Measurements from ENCODE around the gene N4BP2L1.

The N4BP2L1 gene

GRCh38 chr13:32432856-32433255 is 4.9 kb upstream of the N4BP2L1 start:
- in situ Hi-C loops (cut with MboI; ENCODE audit: low sequenced_read_pairs) = no loop called here

GRCh38 chr13:32431361-32431760 is 3.4 kb upstream of the N4BP2L1 start:
- in situ Hi-C loops (cut with MboI; ENCODE audit: low sequenced_read_pairs) = no loop called here

- in situ Hi-C loops (cut with MboI; ENCODE audit: low sequenced_read_pairs) = no loop called here
Measured at GRCh38 chr13:32430018-32430747, 2.3 kb upstream of the N4BP2L1 start.

- in situ Hi-C loops (cut with MboI; ENCODE audit: low sequenced_read_pairs) = no loop called here
Measured at GRCh38 chr13:32429433-32429909, 1.5 kb upstream of the N4BP2L1 start.

- in situ Hi-C loops (cut with MboI; ENCODE audit: low sequenced_read_pairs) = no loop called here
Measured at GRCh38 chr13:32428581-32429432, 877 bp upstream of the N4BP2L1 start.

GRCh38 chr13:32426990-32427851 is 709 bp downstream of the N4BP2L1 start:
- in situ Hi-C loops (cut with MboI; ENCODE audit: low sequenced_read_pairs) = no loop called here

GRCh38 chr13:32426191-32426989 is 1.5 kb downstream of the N4BP2L1 start:
- in situ Hi-C loops (cut with MboI; ENCODE audit: low sequenced_read_pairs) = no loop called here

GRCh38 chr13:32425158-32425557 is 2.8 kb downstream of the N4BP2L1 start:
- in situ Hi-C loops (cut with MboI; ENCODE audit: low sequenced_read_pairs) = no loop called here

- in situ Hi-C loops (cut with MboI; ENCODE audit: low sequenced_read_pairs) = no loop called here
Measured at GRCh38 chr13:32423592-32423991, 4.3 kb downstream of the N4BP2L1 start.

- in situ Hi-C loops (cut with MboI; ENCODE audit: low sequenced_read_pairs) = no loop called here
Measured at GRCh38 chr13:32419862-32420261, 8.1 kb downstream of the N4BP2L1 start.

- in situ Hi-C loops (cut with MboI; ENCODE audit: low sequenced_read_pairs) = no loop called here
Measured at GRCh38 chr13:32417995-32418394, 9.9 kb downstream of the N4BP2L1 start.

GRCh38 chr13:32415019-32415418 is 12.9 kb downstream of the N4BP2L1 start:
- in situ Hi-C loops (cut with MboI; ENCODE audit: low sequenced_read_pairs) = no loop called here

- in situ Hi-C loops (cut with MboI; ENCODE audit: low sequenced_read_pairs) = no loop called here
Measured at GRCh38 chr13:32414580-32414979, 13.3 kb downstream of the N4BP2L1 start.

GRCh38 chr13:32413284-32413683 is 14.6 kb downstream of the N4BP2L1 start:
- in situ Hi-C loops (cut with MboI; ENCODE audit: low sequenced_read_pairs) = no loop called here

GRCh38 chr13:32409561-32410421 is 18.1 kb downstream of the N4BP2L1 start:
- in situ Hi-C loops (cut with MboI; ENCODE audit: low sequenced_read_pairs) = no loop called here

- in situ Hi-C loops (cut with MboI; ENCODE audit: low sequenced_read_pairs) = no loop called here
Measured at GRCh38 chr13:32409001-32409313, 19.0 kb downstream of the N4BP2L1 start.

- in situ Hi-C loops (cut with MboI; ENCODE audit: low sequenced_read_pairs) = no loop called here
Measured at GRCh38 chr13:32408296-32409000, 19.5 kb downstream of the N4BP2L1 start.

GRCh38 chr13:32407854-32408253 is 20.1 kb downstream of the N4BP2L1 start:
- in situ Hi-C loops (cut with MboI; ENCODE audit: low sequenced_read_pairs) = no loop called here

GRCh38 chr13:32403108-32403507 is 24.8 kb downstream of the N4BP2L1 start:
- in situ Hi-C loops (cut with MboI; ENCODE audit: low sequenced_read_pairs) = no loop called here

Measured in hTERT RPE-1 (cell line).